ENCODE measurements around the gene FRMPD1.
A peak's percentile ranks its signal among the peaks of the same experiment; 100 is the strongest.
"Not testable (repeated sequence)": the region's sequence is repeated elsewhere in the genome, so short reads cannot be mapped to it uniquely, and the experiment has no call there.

Gene FRMPD1

DNA sequence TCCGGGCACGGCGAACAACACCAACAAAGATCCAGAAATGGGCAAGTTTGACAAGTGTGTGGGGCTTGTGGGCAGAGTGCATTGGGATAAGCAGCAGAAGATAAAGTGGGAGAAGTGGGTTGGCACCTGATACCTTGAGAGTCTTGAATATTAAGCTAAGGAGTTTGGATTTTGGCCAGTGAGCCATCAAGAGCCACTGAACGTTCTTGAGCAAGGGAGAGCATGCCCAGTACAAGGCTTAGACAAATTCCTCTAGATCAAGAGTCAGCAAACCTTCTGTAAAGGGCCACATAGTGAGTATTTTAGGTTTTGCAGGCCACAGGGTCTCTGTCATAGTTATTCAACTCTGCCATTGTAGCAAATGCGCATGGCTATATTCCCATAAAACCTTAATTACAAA, 76.3 kb downstream of the FRMPD1 start:
- DNase-seq (ENCODE audit: insufficient read length, low spot score) (no peak), FAIRE-seq (no peak)
- TF ChIP-seq POLR2A (IDR thresholded peaks at IDR 0.05; ENCODE audit: low read depth, low read length): no peak

DNA sequence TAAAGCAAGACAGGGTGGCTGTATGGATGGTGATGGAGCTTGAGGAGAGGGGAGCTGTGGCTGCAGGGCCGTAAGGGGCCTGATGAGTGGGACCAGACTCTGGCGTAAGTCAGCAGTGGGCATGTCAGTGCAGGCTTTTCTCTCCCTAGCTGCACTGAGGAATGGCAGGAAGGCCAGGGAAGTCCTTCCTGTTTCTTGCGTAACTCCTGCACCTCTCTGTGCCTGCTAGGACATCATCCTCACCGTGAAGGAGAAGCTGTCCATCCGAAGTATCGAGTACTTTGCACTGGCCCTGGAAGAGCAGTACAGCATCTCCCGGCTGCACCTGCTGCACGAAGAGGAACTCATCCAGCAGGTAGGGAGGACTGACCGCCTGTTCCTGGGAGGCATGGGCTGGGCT, 78.7 kb downstream of the FRMPD1 start:
- no peak for DNase-seq (ENCODE audit: insufficient read length, low spot score)
- no peak for TF ChIP-seq POLR2A (IDR thresholded peaks at IDR 0.05; ENCODE audit: low read depth, low read length)
- FAIRE-seq: no peak

DNA sequence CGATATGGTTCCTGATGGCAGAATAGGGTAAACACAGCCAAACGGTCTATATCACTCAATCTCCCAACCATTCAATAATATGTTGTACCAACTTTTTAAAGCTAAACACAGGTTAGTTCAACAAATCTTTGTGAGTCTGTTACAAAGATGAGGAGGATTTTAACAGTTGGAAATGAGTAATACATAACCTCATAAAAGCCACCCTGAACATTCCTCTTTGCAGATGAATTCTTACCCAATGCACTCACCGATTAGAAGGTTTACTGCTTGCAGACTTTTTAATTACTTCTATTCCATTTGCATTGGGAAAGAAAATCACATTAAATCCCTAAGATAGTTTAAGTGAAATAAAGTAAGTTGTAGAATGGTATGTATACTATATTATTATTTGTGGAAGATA, 79.5 kb downstream of the FRMPD1 start:
- DNase-seq (ENCODE audit: insufficient read length, low spot score) (no peak), FAIRE-seq (peak; percentile 20)
- TF ChIP-seq POLR2A (IDR thresholded peaks at IDR 0.05; ENCODE audit: low read depth, low read length): no peak

DNA sequence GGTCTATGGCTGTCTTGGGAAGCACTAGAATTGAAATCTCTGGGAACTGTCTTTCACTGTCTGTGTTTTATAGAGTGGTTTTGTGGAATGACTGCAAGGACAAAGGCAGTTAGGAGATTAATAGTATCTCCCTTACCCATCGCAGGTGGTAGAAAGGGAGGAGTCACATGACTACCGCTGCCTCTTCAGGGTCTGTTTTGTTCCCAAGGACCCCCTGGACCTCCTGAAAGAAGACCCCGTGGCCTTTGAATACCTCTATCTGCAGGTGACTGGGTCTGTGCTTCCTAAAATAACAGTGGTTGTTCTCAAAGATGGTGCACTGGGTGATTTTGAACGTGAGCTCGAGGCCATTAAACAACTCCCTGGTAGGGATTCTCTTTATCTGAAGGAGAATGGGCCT, 80.1 kb downstream of the FRMPD1 start:
- FAIRE-seq: no peak
- TF ChIP-seq POLR2A (IDR thresholded peaks at IDR 0.05; ENCODE audit: low read depth, low read length): no peak
- DNase-seq (ENCODE audit: insufficient read length, low spot score): no peak

DNA sequence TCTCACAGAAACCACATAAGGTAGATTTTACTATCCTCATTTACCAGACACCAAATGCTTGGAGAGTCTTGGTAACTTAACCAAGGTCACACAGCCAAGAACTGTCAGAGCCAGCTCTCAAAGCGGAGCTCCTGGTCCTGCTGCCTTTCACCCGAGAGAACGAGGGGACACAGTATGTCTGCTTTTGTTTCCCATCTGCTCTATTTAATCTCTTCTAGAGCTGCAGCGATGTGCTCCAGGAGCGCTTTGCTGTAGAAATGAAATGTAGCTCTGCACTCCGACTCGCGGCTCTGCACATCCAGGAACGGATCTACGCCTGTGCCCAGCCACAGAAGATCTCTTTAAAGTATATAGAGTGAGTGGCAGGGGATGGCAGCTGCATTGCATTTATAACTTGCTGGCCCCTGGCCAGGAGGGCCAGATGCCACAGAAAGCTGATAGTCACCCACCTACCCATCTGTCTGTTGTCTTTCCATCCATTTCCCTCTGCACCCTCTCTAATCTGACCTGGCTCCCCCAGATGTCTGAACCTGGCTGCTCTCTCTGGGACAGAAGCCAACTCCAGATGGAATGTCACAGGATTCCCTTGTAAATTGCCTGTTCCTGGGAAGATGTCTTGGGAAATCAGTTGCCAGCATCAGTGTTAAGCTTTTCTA, 81.5 kb downstream of the FRMPD1 start:
- DNase-seq (ENCODE audit: insufficient read length, low spot score) (no peak), FAIRE-seq (no peak)

DNA sequence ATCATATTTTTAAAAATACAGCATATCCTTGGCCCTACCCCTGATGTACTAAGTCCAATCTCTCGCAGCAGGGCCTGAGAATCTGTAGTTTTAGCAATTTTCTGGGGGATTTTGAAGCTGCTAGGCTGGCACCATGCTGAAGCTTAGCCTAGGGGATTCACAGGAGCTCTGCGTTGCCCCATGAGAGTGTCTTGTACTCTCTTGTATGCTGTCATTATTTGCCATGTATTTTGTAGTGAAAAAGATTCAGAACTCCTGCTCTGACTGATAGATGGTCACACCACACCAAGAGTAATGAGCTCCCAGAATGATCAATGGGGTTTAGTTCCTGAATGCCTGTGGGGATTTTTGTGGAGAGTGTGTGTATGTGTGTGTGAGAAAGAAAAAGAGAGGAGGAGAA, 82.2 kb downstream of the FRMPD1 start:
- FAIRE-seq (no peak), DNase-seq (ENCODE audit: insufficient read length, low spot score) (no peak)
- TF ChIP-seq POLR2A (IDR thresholded peaks at IDR 0.05; ENCODE audit: low read depth, low read length): no peak

More for the DNA sequence above, 81.5 kb downstream of the FRMPD1 start:
- no peak for TF ChIP-seq POLR2A (IDR thresholded peaks at IDR 0.05; ENCODE audit: low read depth, low read length)

DNA sequence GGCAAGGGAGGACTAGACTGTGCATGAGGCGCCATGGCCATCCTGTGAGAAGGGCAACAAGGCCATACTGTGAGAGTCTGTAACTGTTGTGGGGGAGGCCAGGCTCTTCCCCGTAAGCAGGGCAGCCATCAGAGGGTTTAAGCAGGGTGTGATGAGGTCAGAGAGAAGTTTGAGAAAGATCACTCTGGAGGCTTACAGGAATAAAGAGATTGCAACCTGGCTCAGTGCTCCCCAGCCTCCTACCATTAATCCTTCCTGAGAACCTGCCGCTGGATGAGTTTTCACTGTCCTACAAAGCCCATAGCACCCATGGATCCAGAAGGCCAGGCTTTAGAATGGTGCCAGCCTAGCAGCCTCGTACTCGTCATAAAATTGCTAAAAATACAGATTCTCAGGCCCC, 88.5 kb downstream of the FRMPD1 start:
- FAIRE-seq (no peak), DNase-seq (ENCODE audit: insufficient read length, low spot score) (no peak)
- no peak for TF ChIP-seq POLR2A (IDR thresholded peaks at IDR 0.05; ENCODE audit: low read depth, low read length)

DNA sequence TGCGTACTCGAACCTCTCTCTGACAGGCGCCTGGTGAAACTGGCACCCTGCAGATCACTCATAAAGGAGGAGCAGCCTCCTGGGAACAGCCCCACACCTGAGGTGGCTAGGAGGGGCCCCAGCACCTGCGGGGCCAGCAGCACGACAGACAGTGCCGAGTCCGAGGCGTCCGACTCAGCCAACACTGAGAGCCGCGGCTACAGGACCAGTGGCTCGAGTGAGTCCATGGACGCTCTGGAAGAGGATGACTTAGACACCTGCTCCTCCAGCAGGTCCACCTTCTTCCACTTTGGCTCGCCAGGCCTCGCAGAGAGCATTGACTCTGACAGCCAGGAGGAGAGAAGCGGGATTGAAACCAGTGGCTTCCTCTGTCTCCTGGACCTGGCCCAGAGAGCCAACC, 89.4 kb downstream of the FRMPD1 start:
- no peak for TF ChIP-seq POLR2A (IDR thresholded peaks at IDR 0.05; ENCODE audit: low read depth, low read length)
- FAIRE-seq (no peak), DNase-seq (ENCODE audit: insufficient read length, low spot score) (no peak)

DNA sequence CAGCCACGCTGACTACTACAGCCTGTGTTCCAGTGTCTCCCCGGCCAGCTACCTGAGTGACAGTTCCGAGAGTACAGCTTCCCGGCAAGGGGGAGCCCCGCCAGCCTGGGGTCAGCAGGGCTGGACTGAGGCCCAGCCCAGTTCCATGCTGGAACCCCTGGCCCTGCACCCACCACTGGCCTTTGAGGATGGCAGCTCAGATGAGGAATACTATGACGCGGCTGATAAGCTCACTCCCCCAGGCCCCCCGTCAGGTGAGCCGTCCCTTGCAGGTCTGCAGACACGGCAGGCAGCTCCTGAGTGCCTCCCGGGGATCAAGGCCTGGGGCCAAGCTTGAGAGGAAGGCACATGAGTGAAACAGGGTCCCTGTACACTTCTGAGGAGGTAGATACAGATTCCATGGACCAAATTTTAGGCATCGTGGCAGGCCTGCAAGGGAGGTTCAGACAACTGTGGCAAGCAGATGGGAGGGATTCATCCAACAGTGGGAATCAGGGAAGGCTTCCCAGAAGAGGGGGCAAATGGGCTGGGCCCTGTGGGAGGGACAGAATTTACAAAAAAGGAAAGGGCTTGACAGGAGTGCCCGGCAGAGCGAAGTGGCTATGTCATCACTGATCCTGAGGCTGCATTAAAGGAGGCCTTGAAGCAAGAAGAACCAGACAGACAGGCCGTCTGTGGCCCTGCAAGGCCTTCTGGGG, 90.0 kb downstream of the FRMPD1 start:
- TF ChIP-seq POLR2A (IDR thresholded peaks at IDR 0.05; ENCODE audit: low read depth, low read length): no peak
- DNase-seq (ENCODE audit: insufficient read length, low spot score) (no peak), FAIRE-seq (no peak)

DNA sequence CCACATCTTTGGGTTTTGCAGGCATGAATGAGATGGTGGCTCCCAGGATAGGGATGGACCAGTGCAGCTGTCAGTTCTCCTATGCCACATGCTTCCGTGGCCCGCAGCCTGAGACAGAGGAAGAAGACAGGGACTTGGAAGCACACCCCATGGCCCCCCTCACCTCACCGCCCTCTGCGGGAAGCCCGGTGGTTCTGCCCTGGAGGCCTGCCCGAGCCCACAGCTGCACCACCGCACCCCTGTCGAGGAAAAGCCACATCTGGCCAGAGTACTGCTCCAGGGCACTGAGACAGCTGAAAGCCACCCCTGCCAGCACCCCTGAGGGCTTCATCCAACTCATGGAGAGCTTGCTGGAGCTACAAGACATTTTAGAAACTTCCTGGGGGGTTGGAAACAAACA, 95.2 kb downstream of the FRMPD1 start:
- no peak for TF ChIP-seq POLR2A (IDR thresholded peaks at IDR 0.05; ENCODE audit: low read depth, low read length)
- FAIRE-seq (no peak), DNase-seq (ENCODE audit: insufficient read length, low spot score) (no peak)

DNA sequence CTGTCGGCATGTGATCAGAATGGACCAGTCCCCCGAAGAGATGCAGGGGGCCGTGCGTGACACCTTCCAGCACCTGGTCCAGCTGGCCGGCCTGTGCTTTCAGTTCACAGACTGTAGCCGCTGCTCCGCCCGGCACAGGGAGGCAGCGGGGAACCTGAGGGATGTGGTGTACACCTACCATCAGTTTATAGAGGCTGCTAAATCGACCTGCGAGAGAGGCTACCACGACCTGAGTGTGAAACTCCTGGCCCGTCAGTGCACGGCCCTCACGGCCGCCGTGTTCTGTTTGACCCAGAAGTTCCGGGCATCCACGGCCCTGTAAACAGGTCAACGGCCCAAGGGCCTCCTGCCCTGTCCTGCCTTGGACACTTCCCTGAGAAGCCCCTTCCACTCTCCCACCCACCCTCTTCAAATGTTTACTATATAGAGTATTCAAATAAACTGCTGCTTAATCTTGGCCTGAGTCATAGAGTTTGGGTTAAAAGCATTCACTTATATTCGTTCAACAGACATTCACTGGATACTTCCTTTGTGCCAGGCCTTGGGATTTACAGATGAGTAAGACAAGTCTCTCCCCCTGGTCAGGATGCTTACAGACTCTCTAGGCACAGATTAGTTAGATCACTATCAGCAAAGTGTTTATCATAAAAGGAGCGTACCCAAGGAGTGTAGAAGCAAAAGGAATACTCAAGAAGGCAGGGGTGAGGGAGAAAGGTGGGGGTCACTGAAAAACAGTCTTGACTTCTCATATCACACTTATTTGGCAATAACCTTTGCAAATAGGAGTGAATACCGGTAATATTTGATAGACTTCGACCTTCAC, 95.9 kb downstream of the FRMPD1 start:
- TF ChIP-seq POLR2A (IDR thresholded peaks at IDR 0.05; ENCODE audit: low read depth, low read length): no peak
- peak; percentile 23 for DNase-seq (ENCODE audit: insufficient read length, low spot score)
- no peak for FAIRE-seq

DNA sequence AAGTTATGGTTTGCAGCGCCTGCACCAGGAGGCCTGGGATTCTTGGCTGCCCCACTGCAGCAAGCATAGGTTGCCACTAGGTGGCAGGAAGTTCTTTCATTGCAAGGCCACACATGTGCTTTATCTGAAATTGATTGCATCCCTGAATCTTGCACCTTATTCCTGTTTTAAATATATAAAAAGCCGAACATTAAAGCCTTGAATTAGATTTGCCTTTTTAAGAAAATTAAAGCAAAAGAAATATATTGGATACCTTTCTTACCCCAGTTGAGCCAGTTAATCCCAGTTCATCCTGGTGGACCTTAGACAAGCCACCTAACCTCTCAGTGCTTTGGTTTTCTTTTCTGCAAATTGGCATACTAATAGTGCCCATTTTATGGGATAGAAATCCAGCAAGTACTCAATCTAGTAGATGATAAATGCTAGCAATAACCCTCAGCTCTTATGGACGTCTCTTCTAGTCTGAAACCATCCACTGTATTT, 96.6 kb downstream of the FRMPD1 start:
- peak; percentile 54 for DNase-seq (ENCODE audit: insufficient read length, low spot score)
- TF ChIP-seq POLR2A (IDR thresholded peaks at IDR 0.05; ENCODE audit: low read depth, low read length): no peak
- FAIRE-seq: peak; percentile 43

DNA sequence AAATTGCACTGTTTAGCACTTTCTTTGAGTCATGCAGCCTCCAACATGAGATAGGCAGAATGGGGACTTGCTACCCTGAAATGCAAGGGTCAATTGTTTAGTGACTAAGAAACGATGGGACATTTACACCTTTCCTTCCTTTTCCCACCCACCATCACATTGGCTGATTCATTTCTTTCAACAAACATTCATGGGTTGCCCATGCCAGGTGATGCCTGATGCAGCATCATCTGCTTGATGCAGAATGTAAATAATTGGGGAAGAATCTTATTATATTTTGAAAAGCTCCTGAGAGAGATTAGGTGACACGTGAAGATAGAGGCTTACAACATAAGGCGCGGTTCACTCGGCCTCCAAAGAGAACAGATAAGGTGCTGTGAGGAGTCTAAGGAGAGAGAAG, 98.4 kb downstream of the FRMPD1 start:
- TF ChIP-seq POLR2A (IDR thresholded peaks at IDR 0.05; ENCODE audit: low read depth, low read length): no peak
- DNase-seq (ENCODE audit: insufficient read length, low spot score): no peak
- no peak for FAIRE-seq

DNA sequence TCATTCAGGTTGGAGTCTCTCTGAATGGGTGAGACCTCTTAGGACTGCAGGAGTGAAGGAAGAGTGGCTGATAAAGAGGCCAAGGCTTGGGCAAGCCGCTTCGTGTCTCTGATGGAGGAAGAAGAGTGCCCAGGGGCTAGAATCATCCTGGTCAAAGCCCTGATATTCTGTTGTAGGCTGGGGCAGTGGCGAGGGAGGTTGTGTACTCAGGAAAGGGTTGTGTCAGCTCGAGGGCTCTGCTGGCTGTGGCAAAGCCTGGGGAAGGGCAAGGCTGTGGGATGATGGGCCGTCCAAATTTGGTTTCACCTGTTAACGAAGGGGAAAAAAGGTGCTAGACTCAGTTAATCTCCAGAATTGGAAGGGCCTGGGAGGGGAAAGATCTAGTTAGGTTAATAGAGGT, 100.4 kb downstream of the FRMPD1 start:
- FAIRE-seq (no peak), DNase-seq (ENCODE audit: insufficient read length, low spot score) (no peak)
- no peak for TF ChIP-seq POLR2A (IDR thresholded peaks at IDR 0.05; ENCODE audit: low read depth, low read length)

DNA sequence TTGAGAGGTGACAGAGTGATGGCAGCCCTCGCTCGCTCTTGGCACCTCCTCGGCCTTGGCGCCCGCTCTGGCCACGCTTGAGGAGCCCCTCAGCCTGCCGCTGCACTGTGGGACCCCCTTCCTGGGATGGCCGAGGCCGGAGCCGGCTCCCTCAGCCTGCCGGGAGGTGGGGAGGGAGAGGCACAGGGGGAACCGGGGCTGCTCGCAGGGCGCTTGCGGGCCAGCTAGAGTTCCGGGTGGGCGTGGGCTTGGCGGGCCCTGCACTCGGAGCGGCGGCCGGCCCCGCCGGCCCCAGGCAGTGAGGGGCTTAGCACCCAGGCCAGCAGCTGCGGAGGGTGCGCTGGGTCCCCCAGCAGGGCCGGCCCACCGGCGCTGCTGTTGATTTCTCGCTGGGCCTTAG, 101.0 kb downstream of the FRMPD1 start:
- not testable (repeated sequence) for DNase-seq (ENCODE audit: insufficient read length, low spot score); FAIRE-seq

DNA sequence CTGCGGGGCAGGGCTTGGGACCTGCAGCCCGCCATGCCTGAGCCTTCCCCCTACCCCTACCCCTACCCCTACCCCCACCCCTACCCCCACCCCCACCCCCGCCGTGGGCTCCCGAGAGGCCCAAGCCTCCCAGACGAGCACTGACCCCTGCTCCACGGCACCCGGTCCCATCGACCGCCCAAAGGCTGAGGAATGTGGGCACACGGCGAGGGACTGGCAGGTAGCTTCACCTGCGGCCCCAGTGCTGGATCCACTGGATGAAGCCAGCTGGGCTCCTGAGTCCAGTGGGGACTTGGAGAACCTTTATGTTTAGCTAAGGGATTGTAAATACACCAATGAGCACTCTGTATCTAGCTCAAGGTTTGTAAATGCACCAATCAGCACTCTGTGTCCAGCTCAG, 101.4 kb downstream of the FRMPD1 start:
- not testable (repeated sequence) for FAIRE-seq; DNase-seq (ENCODE audit: insufficient read length, low spot score)

Measured in H54 (cell line).